Vagina (tissue), 2 donors: ENCODE results near the gene FGGY.

Experiments used
- CTCF ChIP-seq, 3 experiments: fragments of 450-650 bp in 2 of 3; fragments of 200-600 bp in 1 of 3; sonication (generic) in 1 of 3; IDR thresholded peaks; one replicate each; pipeline ENCODE4 v1.5.1; 2017 to 2019; ENCODE audit warnings: antibody characterized with exemption in 3 of 3, mild to moderate bottlenecking in 2 of 3, moderate library complexity in 2 of 3
- POLR2A ChIP-seq, 2 donors: fragments of 450-650 bp; IDR thresholded peaks; one replicate each; pipeline ENCODE4 v1.6.1; 2017; ENCODE audit warnings: antibody characterized with exemption in 2 of 2, mild to moderate bottlenecking in 2 of 2, moderate library complexity in 2 of 2
- POLR2AphosphoS5 ChIP-seq, 2 donors: sonication (generic); formaldehyde crosslinking; IDR thresholded peaks; one replicate each; pipeline ENCODE4 v1.9.0; 2017; ENCODE audit warnings: antibody characterized with exemption in 2 of 2, mild to moderate bottlenecking in 2 of 2, low read depth in 1 of 2; ENCODE audit not compliant: insufficient read depth in 1 of 2

GRCh38 chr1:59394706-59395425 lies 98.0 kb downstream of the FGGY start:
- TF ChIP-seq CTCF (IDR thresholded peaks at IDR 0.05) (no peak), POLR2AphosphoS5 (IDR thresholded peaks at IDR 0.05; ENCODE audit: insufficient read depth in 1 of 2, low read depth in 1 of 2) (no peak), POLR2A (IDR thresholded peaks at IDR 0.05) (no peak)
